Measurements from ENCODE around the gene SMG5. TPM values are rescaled to one million over a fixed set of nuclear protein-coding genes. Genes with fewer than 3 reads are reported as not detected.

The SMG5 gene
- total RNA-seq, 1 experiment from 2014 or later: 117 TPM

DNA sequence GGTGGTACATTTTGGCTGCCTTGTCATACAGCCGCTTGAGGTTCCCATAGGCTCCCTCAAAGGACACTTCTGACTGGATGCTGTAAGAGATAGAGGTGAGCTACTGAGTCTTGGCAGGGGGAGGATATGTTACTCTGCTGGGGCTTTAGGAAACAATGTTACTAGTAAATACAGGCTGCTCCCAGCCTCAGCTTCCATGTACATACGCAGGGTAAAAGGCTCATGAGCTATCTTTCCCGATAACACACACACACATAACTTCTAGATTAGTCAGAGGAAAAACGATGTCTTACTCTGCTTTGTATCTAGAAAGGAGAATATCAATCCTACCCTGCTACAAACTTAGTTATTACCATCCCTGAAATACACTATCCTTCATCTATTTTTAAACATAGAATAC, 14.3 kb downstream of the SMG5 start:
- DNase-seq (ENCODE audit: low read depth, low spot score) (no peak), ATAC-seq (no peak)
- H3K4me1 ChIP-seq (ENCODE audit: control insufficient read depth, insufficient read depth, low read length): peaks cover 1% of the 10 kb centered on the region
- intact Hi-C loops (cut with micrococcal nuclease; ENCODE audit: unreplicated experiment) (no loop called here), in situ Hi-C loops (cut with HindIII; ENCODE audit: low pct_unique_long_range_greater_than_20kb, low sequenced_read_pairs) (no loop called here)
- BruUV-seq (replicated peaks): no TSS peak
- no peaks in the 10 kb centered on the region for H3K27me3 ChIP-seq (ENCODE audit: control insufficient read depth, insufficient read depth, low read length)
- no peak overlapping the region for H3K4me3 ChIP-seq (ENCODE audit: low read depth in 2 of 2, low read length in 2 of 2)
- POLR2A ChIA-PET: no interaction called here
- TF ChIP-seq SIN3A (IDR thresholded peaks at IDR 0.05; ENCODE audit: borderline replicate concordance, insufficient read depth, low read depth, low read length): no peak
- TF ChIP-seq POLR2AphosphoS5 (IDR thresholded peaks at IDR 0.05; ENCODE audit: low read depth, low read length): no peak
- TF ChIP-seq, protein P1, sequence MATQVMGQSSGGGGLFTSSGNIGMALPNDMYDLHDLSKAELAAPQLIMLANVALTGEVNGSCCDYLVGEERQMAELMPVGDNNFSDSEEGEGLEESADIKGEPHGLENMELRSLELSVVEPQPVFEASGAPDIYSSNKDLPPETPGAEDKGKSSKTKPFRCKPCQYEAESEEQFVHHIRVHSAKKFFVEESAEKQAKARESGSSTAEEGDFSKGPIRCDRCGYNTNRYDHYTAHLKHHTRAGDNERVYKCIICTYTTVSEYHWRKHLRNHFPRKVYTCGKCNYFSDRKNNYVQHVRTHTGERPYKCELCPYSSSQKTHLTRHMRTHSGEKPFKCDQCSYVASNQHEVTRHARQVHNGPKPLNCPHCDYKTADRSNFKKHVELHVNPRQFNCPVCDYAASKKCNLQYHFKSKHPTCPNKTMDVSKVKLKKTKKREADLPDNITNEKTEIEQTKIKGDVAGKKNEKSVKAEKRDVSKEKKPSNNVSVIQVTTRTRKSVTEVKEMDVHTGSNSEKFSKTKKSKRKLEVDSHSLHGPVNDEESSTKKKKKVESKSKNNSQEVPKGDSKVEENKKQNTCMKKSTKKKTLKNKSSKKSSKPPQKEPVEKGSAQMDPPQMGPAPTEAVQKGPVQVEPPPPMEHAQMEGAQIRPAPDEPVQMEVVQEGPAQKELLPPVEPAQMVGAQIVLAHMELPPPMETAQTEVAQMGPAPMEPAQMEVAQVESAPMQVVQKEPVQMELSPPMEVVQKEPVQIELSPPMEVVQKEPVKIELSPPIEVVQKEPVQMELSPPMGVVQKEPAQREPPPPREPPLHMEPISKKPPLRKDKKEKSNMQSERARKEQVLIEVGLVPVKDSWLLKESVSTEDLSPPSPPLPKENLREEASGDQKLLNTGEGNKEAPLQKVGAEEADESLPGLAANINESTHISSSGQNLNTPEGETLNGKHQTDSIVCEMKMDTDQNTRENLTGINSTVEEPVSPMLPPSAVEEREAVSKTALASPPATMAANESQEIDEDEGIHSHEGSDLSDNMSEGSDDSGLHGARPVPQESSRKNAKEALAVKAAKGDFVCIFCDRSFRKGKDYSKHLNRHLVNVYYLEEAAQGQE (IDR thresholded peaks at IDR 0.05; ENCODE audit: insufficient read depth in 1 of 2, low read depth in 2 of 2, low read length in 1 of 2): no peak
- no peak for TF ChIP-seq TCF7L2 (IDR thresholded peaks at IDR 0.05; ENCODE audit: low read depth, low read length)
- TF ChIP-seq, protein P2, sequence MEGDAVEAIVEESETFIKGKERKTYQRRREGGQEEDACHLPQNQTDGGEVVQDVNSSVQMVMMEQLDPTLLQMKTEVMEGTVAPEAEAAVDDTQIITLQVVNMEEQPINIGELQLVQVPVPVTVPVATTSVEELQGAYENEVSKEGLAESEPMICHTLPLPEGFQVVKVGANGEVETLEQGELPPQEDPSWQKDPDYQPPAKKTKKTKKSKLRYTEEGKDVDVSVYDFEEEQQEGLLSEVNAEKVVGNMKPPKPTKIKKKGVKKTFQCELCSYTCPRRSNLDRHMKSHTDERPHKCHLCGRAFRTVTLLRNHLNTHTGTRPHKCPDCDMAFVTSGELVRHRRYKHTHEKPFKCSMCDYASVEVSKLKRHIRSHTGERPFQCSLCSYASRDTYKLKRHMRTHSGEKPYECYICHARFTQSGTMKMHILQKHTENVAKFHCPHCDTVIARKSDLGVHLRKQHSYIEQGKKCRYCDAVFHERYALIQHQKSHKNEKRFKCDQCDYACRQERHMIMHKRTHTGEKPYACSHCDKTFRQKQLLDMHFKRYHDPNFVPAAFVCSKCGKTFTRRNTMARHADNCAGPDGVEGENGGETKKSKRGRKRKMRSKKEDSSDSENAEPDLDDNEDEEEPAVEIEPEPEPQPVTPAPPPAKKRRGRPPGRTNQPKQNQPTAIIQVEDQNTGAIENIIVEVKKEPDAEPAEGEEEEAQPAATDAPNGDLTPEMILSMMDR (IDR thresholded peaks at IDR 0.05): no peak
- H3K9me3 ChIP-seq (ENCODE audit: control insufficient read depth, insufficient read depth, low read depth, low read length): no peaks in the 10 kb centered on the region
- CTCF ChIA-PET: no interaction called here
- H3K27ac ChIP-seq (ENCODE audit: low read length): no peak overlapping the region
- H3K36me3 ChIP-seq (ENCODE audit: control insufficient read depth, insufficient read depth, low read length): peaks cover 33% of the 10 kb centered on the region

DNA sequence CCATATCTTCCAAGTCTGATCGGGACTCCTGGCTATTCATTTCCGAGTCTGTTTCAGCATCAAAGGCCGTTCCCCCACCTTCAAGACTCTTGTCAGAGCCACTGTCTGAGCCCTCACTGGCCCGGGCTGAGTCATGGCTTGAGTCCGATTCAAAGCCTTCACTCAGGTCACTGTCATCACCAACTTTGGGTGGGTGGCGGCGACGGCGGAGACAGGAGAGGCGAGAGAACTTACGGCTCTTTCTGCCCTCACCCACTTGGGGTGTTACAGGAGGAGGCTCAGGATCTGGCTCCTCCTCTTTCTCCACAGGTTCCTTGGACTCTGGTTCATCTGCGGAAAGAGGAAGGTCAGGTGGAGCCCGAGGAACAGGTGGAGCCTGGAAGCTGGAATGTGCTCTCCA, 16.6 kb downstream of the SMG5 start:
- no peak overlapping the region for H3K4me3 ChIP-seq (ENCODE audit: low read depth in 2 of 2, low read length in 2 of 2)
- no peak overlapping the region for H3K27ac ChIP-seq (ENCODE audit: low read length)
- POLR2A ChIA-PET: no interaction called here
- TSS peak; percentile 50 for BruUV-seq (replicated peaks)
- ATAC-seq: no peak
- peaks cover 10% of the 10 kb centered on the region for H3K4me1 ChIP-seq (ENCODE audit: control insufficient read depth, insufficient read depth, low read length)
- peaks cover 27% of the 10 kb centered on the region for H3K36me3 ChIP-seq (ENCODE audit: control insufficient read depth, insufficient read depth, low read length)
- intact Hi-C loops (cut with micrococcal nuclease; ENCODE audit: unreplicated experiment): no loop called here
- TF ChIP-seq, protein P1 (IDR thresholded peaks at IDR 0.05; ENCODE audit: insufficient read depth in 1 of 2, low read depth in 2 of 2, low read length in 1 of 2): no peak
- TF ChIP-seq, protein P2 (IDR thresholded peaks at IDR 0.05): no peak
- TF ChIP-seq POLR2AphosphoS5 (IDR thresholded peaks at IDR 0.05; ENCODE audit: low read depth, low read length): no peak
- H3K9me3 ChIP-seq (ENCODE audit: control insufficient read depth, insufficient read depth, low read depth, low read length): no peaks in the 10 kb centered on the region
- CTCF ChIA-PET: no interaction called here
- H3K27me3 ChIP-seq (ENCODE audit: control insufficient read depth, insufficient read depth, low read length): no peaks in the 10 kb centered on the region
- in situ Hi-C loops (cut with HindIII; ENCODE audit: low pct_unique_long_range_greater_than_20kb, low sequenced_read_pairs): no loop called here
- no peak for DNase-seq (ENCODE audit: low read depth, low spot score)
